Measurements from ENCODE around the gene ZNF474. TPM values are rescaled to one million over a fixed set of nuclear protein-coding genes. Genes with fewer than 3 reads are reported as not detected.

ZNF474 gene
- total RNA-seq, 4 donors from 2014 or later: not detected

GRCh38 chr5:122095158-122095557 lies 34.2 kb upstream of the ZNF474 start:
- intact Hi-C loops (cut with DNase I; ENCODE audit: low total_unique reads): no loop called here
- TF ChIP-seq POLR2AphosphoS5 (IDR thresholded peaks at IDR 0.05) (no peak), CTCF (IDR thresholded peaks at IDR 0.05) (no peak), EP300 (IDR thresholded peaks at IDR 0.05; ENCODE audit: low read depth) (no peak), POLR2A (IDR thresholded peaks at IDR 0.05) (no peak)

GRCh38 chr5:122097391-122097790 lies 32.0 kb upstream of the ZNF474 start:
- intact Hi-C loops (cut with DNase I; ENCODE audit: low total_unique reads) (no loop called here), in situ Hi-C loops (cut with MboI; ENCODE audit: low pct_ligation_motif_present in 1 of 4, low pct_unique_long_range_greater_than_20kb in 1 of 4, low sequenced_read_pairs in 3 of 4) (loop anchor here in 1 of 4 donors (10.0 kb wide), 1 partner anchor 317 kb away; no protein-coding TSS in a partner anchor)
- no peaks in the 10 kb centered on the region for H3K4me1 ChIP-seq
- no peak for DNase-seq
- WGBS, 2 donors (ENCODE audit: low coverage in 1 of 2): 83 to 88% methylated on average over 1 of the region's 1 CpG
- H3K27ac ChIP-seq: no peak overlapping the region
- TF ChIP-seq POLR2A (IDR thresholded peaks at IDR 0.05) (no peak), EP300 (IDR thresholded peaks at IDR 0.05; ENCODE audit: low read depth) (no peak), POLR2AphosphoS5 (IDR thresholded peaks at IDR 0.05) (no peak), CTCF (IDR thresholded peaks at IDR 0.05) (no peak)
- H3K4me3 ChIP-seq: no peak overlapping the region
- H3K27me3 ChIP-seq: no peaks in the 10 kb centered on the region
- H3K9me3 ChIP-seq: no peaks in the 10 kb centered on the region
- H3K36me3 ChIP-seq: no peaks in the 10 kb centered on the region

More at GRCh38 chr5:122095158-122095557, 34.2 kb upstream of the ZNF474 start:
- in situ Hi-C loops (cut with MboI; ENCODE audit: low pct_ligation_motif_present in 1 of 4, low pct_unique_long_range_greater_than_20kb in 1 of 4, low sequenced_read_pairs in 3 of 4): loop anchor here in 1 of 4 donors (10.0 kb wide), 1 partner anchor 320 kb away; no protein-coding TSS in a partner anchor
- no peaks in the 10 kb centered on the region for H3K36me3 ChIP-seq
- H3K27ac ChIP-seq: no peak overlapping the region
- H3K9me3 ChIP-seq: no peaks in the 10 kb centered on the region
- H3K4me1 ChIP-seq: no peaks in the 10 kb centered on the region
- DNase-seq: no peak
- 77 to 88% methylated on average over 3 of the region's 3 CpGs for WGBS, 2 donors (ENCODE audit: low coverage in 1 of 2)
- no peaks in the 10 kb centered on the region for H3K27me3 ChIP-seq
- H3K4me3 ChIP-seq: no peak overlapping the region

GRCh38 chr5:122099060-122099790 lies 30.1 kb upstream of the ZNF474 start:
- Histone ChIP-seq H3K36me3 (no peaks in the 10 kb centered on the region), H3K9me3 (no peaks in the 10 kb centered on the region), H3K27ac (no peak overlapping the region), H3K4me1 (no peaks in the 10 kb centered on the region), H3K27me3 (no peaks in the 10 kb centered on the region), H3K4me3 (no peak overlapping the region)
- intact Hi-C loops (cut with DNase I; ENCODE audit: low total_unique reads) (no loop called here), in situ Hi-C loops (cut with MboI; ENCODE audit: low pct_ligation_motif_present in 1 of 4, low pct_unique_long_range_greater_than_20kb in 1 of 4, low sequenced_read_pairs in 3 of 4) (loop anchor here in 1 of 4 donors (10.0 kb wide), 1 partner anchor 316 kb away; no protein-coding TSS in a partner anchor)
- TF ChIP-seq EP300 (IDR thresholded peaks at IDR 0.05; ENCODE audit: low read depth) (no peak), POLR2AphosphoS5 (IDR thresholded peaks at IDR 0.05) (no peak)
- 80 to 87% methylated on average over 3 to 6 of the region's 6 CpGs for WGBS, 2 donors (ENCODE audit: low coverage in 1 of 2)
- no peak for DNase-seq

- Histone ChIP-seq H3K36me3 (no peaks in the 10 kb centered on the region), H3K4me3 (no peak overlapping the region), H3K4me1 (no peaks in the 10 kb centered on the region), H3K27me3 (no peaks in the 10 kb centered on the region), H3K27ac (no peak overlapping the region), H3K9me3 (no peaks in the 10 kb centered on the region)
- WGBS, 2 donors (ENCODE audit: low coverage in 1 of 2): 33% methylated on average over 3 to 4 of the region's 4 CpGs
- in situ Hi-C loops (cut with MboI; ENCODE audit: low pct_ligation_motif_present in 1 of 4, low pct_unique_long_range_greater_than_20kb in 1 of 4, low sequenced_read_pairs in 3 of 4): no loop called here
- intact Hi-C loops (cut with DNase I; ENCODE audit: low total_unique reads): no loop called here
- DNase-seq: no peak
- TF ChIP-seq EP300 (IDR thresholded peaks at IDR 0.05; ENCODE audit: low read depth) (no peak), POLR2A (IDR thresholded peaks at IDR 0.05) (no peak), POLR2AphosphoS5 (IDR thresholded peaks at IDR 0.05) (no peak), CTCF (IDR thresholded peaks at IDR 0.05) (peak in 4 of 5 experiments; percentile 51 to 56 (median 52))
Observed at GRCh38 chr5:122101636-122102285, 27.6 kb upstream of the ZNF474 start.

Data from transverse colon (tissue), 4 donors.